GM12878 (cell line): ENCODE data around the gene LPIN2. TPM values are rescaled to one million over a fixed set of nuclear protein-coding genes. Genes with fewer than 3 reads are reported as not detected.

ENCODE experiments used
- ATAC-seq: fragments of 200-7000 bp; cut with Tn5 transposase; 3 replicates; pipeline ENCODE4 v1.9.1; 2020; ENCODE audit warnings: mild to moderate bottlenecking, moderate library complexity
- BruUV-seq: library from RNA; stranded (reverse); fragments of 400-500 nt; replicated peaks from 2 replicates; lab custom pipeline; 2021; lab: Mats Ljungman, UMichigan
- CTCF ChIA-PET: fragments of 300-600 bp; sonication (Branson Sonifier 250); formaldehyde crosslinking; extraction: SDS; loops from one replicate; lab custom pipeline; 2021; ENCODE audit warnings: inconsistent platforms; lab: Yijun Ruan, JAX
- POLR2A ChIA-PET: fragments of 350-600 bp; formaldehyde crosslinking; extraction: SDS; loops from one replicate; lab custom pipeline; 2021; ENCODE audit warnings: inconsistent platforms; lab: Charles Lee
- RAD21 ChIA-PET: fragments of 300-600 bp; sonication (Branson Sonifier 250); formaldehyde crosslinking; loops from one replicate; lab custom pipeline; 2023; ENCODE audit warnings: antibody characterized with exemption; ENCODE audit not compliant: unreplicated experiment; lab: Charles Lee
- SMC1A ChIA-PET: fragments of 300-600 bp; sonication (Branson Sonifier 250); formaldehyde crosslinking; loops from one replicate; lab custom pipeline; 2023; ENCODE audit not compliant: unreplicated experiment, uncharacterized antibody; lab: Charles Lee
- DNase-seq: peaks from one replicate; pipeline ENCODE4 v3.0.0-alpha.2; 2011; ENCODE audit warnings: low read depth, low spot score
- FAIRE-seq: peaks from 3 replicates; lab custom pipeline; 2011; peaks lifted over from hg19 to GRCh38; lab: Jason Lieb, UNC
- H2AFZ ChIP-seq: 2 replicates; pipeline ENCODE4 v1.6.0; 2011; ENCODE audit warnings: low read depth, low read length, control low read depth; ENCODE audit not compliant: control insufficient read depth
- H3K27ac ChIP-seq: 2 replicates; pipeline ENCODE4 v1.5.1; 2011; ENCODE audit warnings: control low read depth; ENCODE audit not compliant: control insufficient read depth, insufficient read depth
- H3K27me3 ChIP-seq, 2 experiments: replicated peaks in 1 of 2; 2 replicates each; pipeline versions ENCODE4 v1.6.0 to v1.6.1; 2011; ENCODE audit warnings: low read length in 1 of 2; ENCODE audit not compliant: control insufficient read depth in 2 of 2, insufficient read depth in 2 of 2
- H3K36me3 ChIP-seq, 2 experiments: 2 replicates each; pipeline ENCODE4 v1.5.1; 2011; ENCODE audit warnings: low read length in 1 of 2; ENCODE audit not compliant: control insufficient read depth in 2 of 2, insufficient read depth in 2 of 2
- H3K4me1 ChIP-seq: 2 replicates; pipeline ENCODE4 v1.6.1; 2011; ENCODE audit warnings: mild to moderate bottlenecking, low read length, moderate library complexity, mixed read lengths; ENCODE audit not compliant: control insufficient read depth, insufficient read depth
- H3K4me2 ChIP-seq: 2 replicates; pipeline ENCODE4 v1.6.0; 2011; ENCODE audit warnings: control low read depth; ENCODE audit not compliant: control insufficient read depth, insufficient read depth
- H3K4me3 ChIP-seq: fragments of 200-600 bp; sonication (generic); 2 replicates; pipeline ENCODE4 v1.5.1; 2016
- H3K79me2 ChIP-seq: 2 replicates; pipeline ENCODE4 v1.6.0; 2011; ENCODE audit warnings: low read length; ENCODE audit not compliant: control insufficient read depth, insufficient read depth
- H3K9ac ChIP-seq: 2 replicates; pipeline ENCODE4 v1.8.0; 2011; ENCODE audit warnings: low read length, control low read depth, mixed read lengths; ENCODE audit not compliant: control insufficient read depth, insufficient read depth
- H3K9me3 ChIP-seq: replicated peaks from 3 replicates; pipeline ENCODE4 v1.5.1; 2011; ENCODE audit warnings: mild to moderate bottlenecking, low read length; ENCODE audit not compliant: control insufficient read depth, insufficient read depth
- H4K20me1 ChIP-seq: 2 replicates; pipeline ENCODE4 v1.6.0; 2011; ENCODE audit not compliant: control insufficient read depth, insufficient read depth
- ATF2 ChIP-seq: IDR thresholded peaks from 2 replicates; pipeline ENCODE4 v1.6.1; 2012; ENCODE audit warnings: low read length, inconsistent platforms
- E2F4 ChIP-seq: IDR thresholded peaks from 2 replicates; pipeline ENCODE4 v1.6.1; 2012; ENCODE audit warnings: low read depth, low read length, improper control_type of control experiment
- E2F8 ChIP-seq: fragments of 450-650 bp; IDR thresholded peaks from 2 replicates; pipeline ENCODE4 v1.6.1; 2018; ENCODE audit warnings: mild to moderate bottlenecking, low read depth, moderate library complexity; ENCODE audit not compliant: partially characterized antibody
- WGBS: methylation state at CpG from one replicate; pipeline ENCODE4 v1.1.6; 2016; ENCODE audit warnings: low lambda C conversion rate; ENCODE audit not compliant: insufficient replicate concordance, insufficient coverage; ENCODE audit errors: missing lambda C conversion rate; 5-methylcytosine and 5-hydroxymethylcytosine counted together
- in situ Hi-C: fragments of 300-500 bp; cut with MboI; formaldehyde crosslinking; loops from 9 replicates; pipeline ENCODE4 v1.14.3; 2018; ENCODE audit warnings: mixed read lengths
- intact Hi-C: fragments of 100-400 bp; cut with micrococcal nuclease; formaldehyde crosslinking; loops from one replicate; pipeline ENCODE4 v1.14.2; 2022; ENCODE audit not compliant: unreplicated experiment
- polyA plus RNA-seq, 11 experiments: library from polyadenylated mRNA; depleted of rRNA in 4 of 11; unstranded in 6 of 11; stranded (reverse) in 5 of 11; fragments of >200 nt; fragmentation: Nextera tagmentation in 4 of 11; fragmentation: Illumina TruSeq in 1 of 11; extraction: Ambion mirVana in 4 of 11; extraction: Trizol in 1 of 11; gene quantifications; 1 replicate in 1 of 11; 2 replicates in 10 of 11; pipeline versions ENCODE4 v1.2.1 to v1.2.3, GENCODE V29; 2011 to 2016; ENCODE audit warnings: inconsistent platforms in 2 of 11, missing spikeins in 2 of 11, low read depth in 1 of 11
- total RNA-seq, 4 experiments: library from RNA; depleted of rRNA in 3 of 4; stranded (reverse); fragments of >200 nt in 3 of 4; fragmentation: Illumina TruSeq in 1 of 4; extraction: Trizol in 1 of 4; gene quantifications; 2 replicates each; pipeline versions ENCODE4 v1.2.1 to v1.2.3, GENCODE V29; 2013 to 2021

Gene LPIN2
- total and polyA plus RNA-seq, 10 of the 15 experiments (the other 5 are each of a cell fraction or from before 2014, with no cell fraction given) = 4.1 to 28.0 (median 15.9) TPM

GRCh38 chr18:2997846-2998564, 14.9 kb downstream of the LPIN2 start:
- no peak for DNase-seq
- H3K79me2 ChIP-seq = peaks cover 29% of the 10 kb centered on the region
- 32% methylated on average over 4 of the region's 4 CpGs for WGBS

More at GRCh38 chr18:2997846-2998564, 14.9 kb downstream of the LPIN2 start:
- Histone ChIP-seq H3K36me3 (no peaks in the 10 kb centered on the region; a peak in 1 of 4 replicates), H3K9me3 (no peaks in the 10 kb centered on the region; the same call in 2 of the 3 replicates), H3K9ac (no peak overlapping the region), H3K4me2 (peak overlapping the region; percentile 67), H3K27ac (peak overlapping the region; percentile 70), H3K27me3 (no peaks in the 10 kb centered on the region), H2AFZ (no peak overlapping the region), H3K4me3 (no peak overlapping the region), H4K20me1 (no peaks in the 10 kb centered on the region), H3K4me1 (peaks cover 29% of the 10 kb centered on the region)
- BruUV-seq = no TSS peak
- intact Hi-C loops (loop anchor here (5.0 kb wide), 1 partner anchor 64 kb away; no protein-coding TSS in a partner anchor), in situ Hi-C loops (loop anchor here (5.0 kb wide), 1 partner anchor 249 kb away; the partner anchor contains the start of gene MYL12A)
- TF ChIP-seq E2F4 (no peak), ATF2 (no peak), E2F8 (no peak)
- RAD21 ChIA-PET = interaction anchor here (1.0 to 2.0 kb wide), 7 partner anchors 10 to 248 kb away, joined by 3 to 13 read pairs (median 5); no protein-coding TSS in a partner anchor
- FAIRE-seq (no peak), ATAC-seq (peak; percentile 22)
- POLR2A ChIA-PET = interaction anchor here (1.2 to 1.5 kb wide), 5 partner anchors 9 to 252 kb away, joined by 3 to 6 read pairs (median 4); no protein-coding TSS in a partner anchor
- SMC1A ChIA-PET = interaction anchor here (0.5 to 2.7 kb wide), 13 partner anchors 11 to 249 kb away, joined by 3 to 17 read pairs (median 4); partner anchors contain the start of gene MYL12A
- CTCF ChIA-PET = interaction anchor here (0.7 to 7.2 kb wide), 10 partner anchors 10 to 247 kb away, joined by 3 to 131 read pairs (median 5); partner anchors contain the start of gene MYL12A
